MCF 10A (cell line): ENCODE data around the gene ZSCAN2. TPM values are rescaled to one million over a fixed set of nuclear protein-coding genes. Genes with fewer than 3 reads are reported as not detected.

Experiments
- BruUV-seq: library from RNA; stranded (reverse); fragments of 400-500 nt; replicated peaks from 2 replicates; lab custom pipeline; 2021; lab: Mats Ljungman, UMichigan
- CTCF ChIA-PET: fragments of 300-600 bp; sonication (Branson Sonifier 250); formaldehyde crosslinking; extraction: SDS; loops from one replicate; lab custom pipeline; 2021; ENCODE audit warnings: antibody characterized with exemption, inconsistent platforms; lab: Yijun Ruan, JAX
- POLR2A ChIA-PET: fragments of 300-600, 350-650 bp; sonication (Branson Sonifier 250); formaldehyde crosslinking; extraction: SDS; loops from one replicate; lab custom pipeline; 2020; ENCODE audit warnings: antibody characterized with exemption, inconsistent platforms; lab: Yijun Ruan, JAX
- DNase-seq: peaks from one replicate; pipeline ENCODE4 v3.0.0-alpha.2; 2018; ENCODE audit not compliant: unreplicated experiment
- H3K27ac Mint-ChIP-seq: one replicate; pipeline ENCODE4 v1.8.0; 2022; ENCODE audit warnings: mild to moderate bottlenecking, low read depth, mixed read lengths; ENCODE audit not compliant: unreplicated experiment
- H3K27me3 Mint-ChIP-seq: one replicate; pipeline ENCODE4 v1.8.0; 2022; ENCODE audit warnings: mixed read lengths; ENCODE audit not compliant: insufficient read depth, unreplicated experiment
- H3K36me3 Mint-ChIP-seq: one replicate; pipeline ENCODE4 v1.8.0; 2022; ENCODE audit warnings: mild to moderate bottlenecking, moderate library complexity, mixed read lengths; ENCODE audit not compliant: insufficient read depth, unreplicated experiment
- H3K4me1 Mint-ChIP-seq: one replicate; pipeline ENCODE4 v1.8.0; 2022; ENCODE audit warnings: mixed read lengths; ENCODE audit not compliant: insufficient read depth, unreplicated experiment
- H3K4me3 Mint-ChIP-seq: one replicate; pipeline ENCODE4 v1.8.0; 2022; ENCODE audit warnings: mild to moderate bottlenecking, moderate library complexity, mixed read lengths; ENCODE audit not compliant: unreplicated experiment
- H3K9me3 Mint-ChIP-seq: one replicate; pipeline ENCODE4 v1.8.0; 2022; ENCODE audit warnings: mixed read lengths; ENCODE audit not compliant: unreplicated experiment
- CTCF ChIP-seq: fragments of 200-600 bp; IDR thresholded peaks from one replicate; pipeline ENCODE4 v1.8.0; 2022; ENCODE audit warnings: antibody characterized with exemption, mild to moderate bottlenecking; ENCODE audit not compliant: unreplicated experiment
- intact Hi-C: fragments of 100-400 bp; cut with micrococcal nuclease; formaldehyde crosslinking; loops from 2 replicates; pipeline ENCODE4 v1.14.1; 2022
- total RNA-seq: library from RNA; stranded (reverse); gene quantifications from 2 replicates; pipeline ENCODE4 v1.2.3, GENCODE V29; 2022

Gene ZSCAN2
- total RNA-seq, 1 experiment from 2014 or later = 4.2 TPM

DNA sequence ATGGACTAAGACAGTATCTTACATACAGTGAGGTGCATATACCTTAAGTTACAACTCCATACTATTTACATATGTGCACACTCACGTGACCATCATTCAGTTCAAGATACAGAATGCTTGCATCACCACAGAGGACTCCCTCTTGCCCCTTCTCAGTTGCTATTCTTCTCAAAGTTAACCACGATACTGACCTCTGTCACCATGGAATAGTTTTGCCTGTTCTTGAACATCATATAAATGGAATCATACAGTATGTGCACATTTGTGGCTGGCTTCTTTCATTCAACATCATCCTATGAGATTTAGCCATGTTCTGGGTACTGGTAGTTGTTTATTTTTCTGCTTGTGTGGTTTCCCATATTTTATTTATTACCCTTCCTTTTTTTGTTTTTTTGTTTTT lies 10.4 kb upstream of the ZSCAN2 start:
- peaks cover 6% of the 10 kb centered on the region for H3K4me1 Mint-ChIP-seq
- BruUV-seq = no TSS peak
- no peak overlapping the region for H3K27ac Mint-ChIP-seq
- peaks cover 22% of the 10 kb centered on the region for H3K27me3 Mint-ChIP-seq
- no peak for DNase-seq
- H3K36me3 Mint-ChIP-seq = no peaks in the 10 kb centered on the region
- ChIA-PET CTCF (interaction anchor here (0.7 to 1.4 kb wide), 5 partner anchors 48 to 700 kb away, joined by 3 to 5 read pairs (median 4); no protein-coding TSS in a partner anchor), POLR2A (interaction anchor here (1.0 to 1.5 kb wide), 2 partner anchors 10 to 63 kb away, joined by 4 to 7 read pairs; partner anchors contain the start of genes WDR73 and ZSCAN2)
- H3K4me3 Mint-ChIP-seq = no peak overlapping the region
- TF ChIP-seq CTCF = no peak
- intact Hi-C loops = no loop called here
- H3K9me3 Mint-ChIP-seq = no peaks in the 10 kb centered on the region

- TF ChIP-seq CTCF = no peak
- Mint-ChIP-seq H3K36me3 (no peaks in the 10 kb centered on the region), H3K9me3 (no peaks in the 10 kb centered on the region), H3K4me3 (no peak overlapping the region), H3K27me3 (peaks cover 22% of the 10 kb centered on the region), H3K27ac (no peak overlapping the region), H3K4me1 (peaks cover 6% of the 10 kb centered on the region)
- no TSS peak for BruUV-seq
- intact Hi-C loops = no loop called here
- CTCF ChIA-PET = interaction anchor here (1.1 to 1.6 kb wide), 5 partner anchors 12 to 452 kb away, joined by 3 to 5 read pairs (median 4); partner anchors contain the start of gene WDR73
- POLR2A ChIA-PET = interaction anchor here (0.6 to 1.5 kb wide), 3 partner anchors 9 to 288 kb away, joined by 3 to 7 read pairs (median 3); partner anchors contain the start of gene ZSCAN2
- no peak for DNase-seq
Measured at GRCh38 chr15:84591815-84592214, 9.0 kb upstream of the ZSCAN2 start.

DNA sequence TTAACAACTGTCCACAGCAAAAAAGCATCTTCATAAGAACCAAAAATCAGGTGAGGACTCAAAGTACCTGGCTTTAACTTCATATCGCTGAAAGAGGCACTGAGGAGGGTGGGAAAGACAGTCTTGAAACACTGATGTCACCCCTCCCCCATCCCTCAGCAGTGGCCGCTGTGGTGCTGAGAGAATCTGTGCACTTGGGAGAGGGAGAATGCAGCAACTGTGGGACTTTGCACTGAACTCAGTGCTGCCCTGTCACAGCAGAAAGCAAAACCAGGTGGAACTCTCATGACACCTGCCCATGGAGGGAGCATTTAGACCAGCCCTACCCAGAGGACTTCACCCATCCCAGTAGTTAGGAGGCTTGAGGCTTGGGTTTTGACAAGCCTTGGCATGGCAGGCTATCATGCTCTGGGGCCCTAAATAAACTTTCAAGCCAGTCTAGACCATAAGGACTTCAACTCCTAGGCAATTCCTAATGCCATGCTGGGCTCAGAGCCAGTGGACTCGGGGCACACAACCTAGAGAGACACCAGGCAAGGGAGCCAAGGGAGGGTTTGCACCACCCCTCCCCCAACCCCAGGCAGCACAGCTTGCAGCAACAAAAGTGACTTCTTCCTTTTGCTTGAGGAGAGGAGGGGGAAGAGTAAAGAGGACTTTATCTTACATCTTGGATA lies 6.1 kb upstream of the ZSCAN2 start:
- CTCF ChIA-PET = interaction anchor here (0.5 to 0.8 kb wide), 3 partner anchors 43 to 393 kb away, joined by 3 to 5 read pairs (median 3); no protein-coding TSS in a partner anchor
- TF ChIP-seq CTCF = no peak
- no TSS peak for BruUV-seq

DNA sequence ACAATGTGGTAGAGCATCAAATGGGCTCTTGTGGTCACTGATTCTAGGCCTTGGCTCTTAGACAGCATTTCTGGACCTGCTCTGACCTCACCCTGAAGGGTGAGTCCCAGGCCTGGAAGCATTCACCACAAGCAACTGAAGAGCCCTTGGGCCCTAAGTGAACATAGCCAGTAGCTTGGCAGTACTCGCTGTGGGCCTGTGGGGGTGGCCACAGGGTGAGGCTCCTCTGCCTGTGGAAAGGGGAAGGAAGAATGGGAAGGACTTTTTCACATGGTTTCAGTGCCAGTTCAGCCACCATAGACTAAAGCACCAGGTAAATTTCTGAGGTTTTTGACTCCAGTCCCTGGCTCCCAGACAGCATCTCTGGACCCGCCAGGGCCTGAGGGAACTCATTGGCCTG lies 5.1 kb upstream of the ZSCAN2 start:
- ChIA-PET CTCF (no interaction called here), POLR2A (no interaction called here)
- Mint-ChIP-seq H3K27me3 (peaks cover 22% of the 10 kb centered on the region), H3K9me3 (no peaks in the 10 kb centered on the region), H3K4me3 (no peak overlapping the region), H3K27ac (no peak overlapping the region), H3K4me1 (no peaks in the 10 kb centered on the region), H3K36me3 (peaks cover 4% of the 10 kb centered on the region)
- no TSS peak for BruUV-seq
- DNase-seq = no peak
- TF ChIP-seq CTCF = no peak
- intact Hi-C loops = no loop called here

More for the DNA sequence above, 6.1 kb upstream of the ZSCAN2 start:
- no peaks in the 10 kb centered on the region for H3K9me3 Mint-ChIP-seq
- H3K36me3 Mint-ChIP-seq = no peaks in the 10 kb centered on the region
- H3K27me3 Mint-ChIP-seq = peaks cover 22% of the 10 kb centered on the region
- intact Hi-C loops = no loop called here
- H3K4me1 Mint-ChIP-seq = no peaks in the 10 kb centered on the region
- no peak overlapping the region for H3K4me3 Mint-ChIP-seq
- DNase-seq = no peak
- H3K27ac Mint-ChIP-seq = no peak overlapping the region
- POLR2A ChIA-PET = no interaction called here
